Superior temporal gyrus (tissue), 1 donor: ENCODE measurements around the gene KLB.
"Not testable (repeated sequence)": the region's sequence is repeated elsewhere in the genome, so short reads cannot be mapped to it uniquely, and the experiment has no call there.

Experiments
- DNase-seq: peaks from one replicate; pipeline ENCODE4 v3.0.0-alpha.2; 2016; ENCODE audit errors: extremely low spot score

Gene KLB

DNA sequence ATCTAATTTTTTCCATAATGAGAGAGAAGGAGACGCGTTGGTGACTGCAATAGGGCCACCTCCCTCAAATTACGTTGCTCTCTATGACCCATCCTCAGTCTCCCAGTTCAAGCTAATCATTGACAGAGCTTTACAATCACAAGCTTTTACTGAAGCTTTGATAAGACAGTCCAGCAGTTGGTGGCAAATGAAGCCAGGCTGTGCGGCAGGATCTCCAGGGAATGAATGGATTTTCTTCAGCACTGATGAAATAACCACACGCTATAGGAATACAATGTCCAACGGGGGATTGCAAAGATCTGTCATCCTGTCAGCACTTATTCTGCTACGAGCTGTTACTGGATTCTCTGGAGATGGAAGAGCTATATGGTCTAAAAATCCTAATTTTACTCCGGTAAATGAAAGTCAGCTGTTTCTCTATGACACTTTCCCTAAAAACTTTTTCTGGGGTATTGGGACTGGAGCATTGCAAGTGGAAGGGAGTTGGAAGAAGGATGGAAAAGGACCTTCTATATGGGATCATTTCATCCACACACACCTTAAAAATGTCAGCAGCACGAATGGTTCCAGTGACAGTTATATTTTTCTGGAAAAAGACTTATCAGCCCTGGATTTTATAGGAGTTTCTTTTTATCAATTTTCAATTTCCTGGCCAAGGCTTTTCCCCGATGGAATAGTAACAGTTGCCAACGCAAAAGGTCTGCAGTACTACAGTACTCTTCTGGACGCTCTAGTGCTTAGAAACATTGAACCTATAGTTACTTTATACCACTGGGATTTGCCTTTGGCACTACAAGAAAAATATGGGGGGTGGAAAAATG, at the start of gene KLB:
KLB (plus strand) TSS at position 168 of the 821 bp plus-strand sequence; CDS start at position 188, 20 bp downstream.
- DNase-seq: no peak

GRCh38 chr4:39357002-39357401, 49.7 kb upstream of the KLB start:
- DNase-seq: no peak

DNA sequence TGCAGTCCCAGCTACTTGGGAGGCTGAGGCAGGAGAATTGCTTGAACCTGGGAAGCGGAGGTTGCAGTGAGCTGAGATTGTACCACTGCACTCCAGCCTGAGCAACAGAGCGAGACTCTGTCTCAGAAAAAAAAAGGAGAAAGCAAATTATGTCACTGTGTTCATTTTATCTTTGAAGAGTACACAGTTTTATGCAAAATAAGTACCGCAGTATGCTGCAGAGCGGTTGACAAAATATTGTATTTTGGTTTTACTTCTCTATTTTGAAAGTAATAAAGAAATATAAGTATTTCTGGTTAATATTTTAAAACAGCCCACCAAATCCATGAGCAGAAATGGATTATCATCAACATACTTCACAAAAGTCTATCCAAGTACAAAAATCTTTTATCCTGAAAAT, 46.1 kb upstream of the KLB start:
- DNase-seq: not testable (repeated sequence)

- DNase-seq: no peak
These were observed 43.9 kb upstream of the KLB start for GRCh38 chr4:39362827-39363226.

DNA sequence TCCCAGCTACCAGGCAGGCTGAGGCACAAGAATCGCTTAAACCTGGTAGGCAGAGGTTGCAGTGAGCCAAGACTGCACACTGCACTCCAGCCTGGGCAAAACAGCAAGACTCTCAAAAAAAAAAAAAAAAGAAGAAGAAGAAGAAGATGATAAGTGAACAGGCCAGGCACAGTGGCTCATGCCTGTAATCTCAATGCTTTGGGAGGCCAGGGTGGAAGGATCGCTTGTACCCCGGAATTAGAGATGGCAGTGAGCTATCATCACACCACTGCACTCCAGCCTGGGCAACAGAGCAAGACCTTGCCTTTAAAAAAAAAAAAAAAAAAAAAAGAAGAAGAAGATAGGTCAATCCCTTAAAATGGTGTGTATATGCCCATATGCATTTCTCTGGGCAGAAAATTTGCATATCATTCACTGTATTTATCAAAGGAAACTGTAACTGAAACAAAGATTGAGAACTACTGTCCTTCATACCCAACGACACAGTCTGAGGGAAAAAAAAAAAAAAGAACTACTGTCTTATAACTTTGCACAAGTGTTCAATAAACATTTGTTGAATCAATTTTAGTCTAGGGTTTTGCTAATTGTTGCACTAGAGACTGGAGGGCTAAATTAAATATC, 42.8 kb upstream of the KLB start:
- DNase-seq: no peak

DNA sequence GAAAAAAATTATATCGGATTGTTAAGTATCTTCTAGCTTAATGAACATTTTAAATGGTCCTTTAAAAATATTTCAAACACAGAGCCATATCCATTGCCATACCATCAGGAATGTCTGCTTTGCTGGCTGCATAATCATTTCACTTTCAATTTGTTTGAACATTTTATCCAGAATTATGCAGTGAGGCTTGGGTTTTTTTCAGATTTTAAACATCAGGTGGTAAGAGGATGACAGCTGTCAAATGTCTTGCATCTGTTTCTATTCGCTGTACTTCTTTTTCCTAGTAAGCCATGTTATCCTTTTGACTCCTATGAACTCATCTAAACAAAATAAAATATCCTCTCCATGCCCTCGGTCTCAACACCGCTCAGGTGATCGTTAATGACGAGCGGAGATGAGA, 41.4 kb upstream of the KLB start:
- DNase-seq: no peak

DNA sequence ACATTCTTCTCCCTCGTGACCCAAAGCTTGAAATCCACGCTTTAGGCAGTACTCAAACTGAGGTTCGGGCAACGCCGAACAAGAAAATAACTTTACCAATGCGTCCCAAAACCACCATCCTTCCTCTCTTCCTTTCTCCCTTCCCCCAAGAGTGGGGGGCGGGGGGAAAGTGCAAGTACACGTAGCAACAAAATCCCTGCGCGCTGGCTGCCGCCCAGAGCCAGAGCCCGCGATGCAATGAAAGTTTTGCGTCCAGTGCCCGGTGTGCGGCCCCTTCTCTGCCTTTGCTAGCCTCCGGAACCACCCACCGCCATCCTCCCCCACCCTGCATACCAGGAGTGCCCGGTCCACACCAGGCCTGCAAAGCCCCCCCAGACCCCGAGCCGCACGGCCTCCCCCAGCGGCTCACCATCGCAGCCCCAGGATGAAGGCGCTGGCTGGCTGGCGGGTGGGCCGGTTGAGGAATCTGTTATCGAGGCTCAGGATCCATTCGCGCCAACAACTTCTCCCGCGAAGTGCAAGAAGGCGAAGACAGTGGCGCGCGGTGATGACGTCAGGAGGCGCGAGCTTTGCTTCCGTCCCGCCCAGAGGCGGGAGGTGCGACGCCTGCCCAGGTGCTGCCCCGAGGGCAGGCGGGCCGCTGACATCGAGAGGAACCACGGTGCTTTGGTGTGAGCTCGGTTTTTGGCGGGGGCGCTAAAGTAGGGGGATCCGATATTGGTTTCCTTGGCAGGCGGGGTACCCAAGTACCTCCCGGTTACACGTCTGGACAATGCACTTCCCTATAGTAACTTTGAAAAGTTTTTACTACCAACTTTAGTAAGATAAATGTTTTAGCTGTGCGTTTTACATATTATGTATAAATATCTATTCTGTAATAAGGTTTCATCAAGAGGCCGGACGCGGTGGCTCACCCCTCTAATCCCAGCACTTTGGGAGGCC, 40.6 kb upstream of the KLB start, which contains the start of gene RFC1:
RFC1 (minus strand) TSS at position 533 of the 942 bp plus-strand sequence; CDS start at position 412, 121 bp downstream.
- DNase-seq: peak; percentile 91

GRCh38 chr4:39367166-39367565, 39.6 kb upstream of the KLB start:
- DNase-seq: no peak

- no peak for DNase-seq
These were observed 37.4 kb upstream of the KLB start for GRCh38 chr4:39369301-39369700.

- not testable (repeated sequence) for DNase-seq
These were observed 35.5 kb upstream of the KLB start for GRCh38 chr4:39371209-39371608.

DNA sequence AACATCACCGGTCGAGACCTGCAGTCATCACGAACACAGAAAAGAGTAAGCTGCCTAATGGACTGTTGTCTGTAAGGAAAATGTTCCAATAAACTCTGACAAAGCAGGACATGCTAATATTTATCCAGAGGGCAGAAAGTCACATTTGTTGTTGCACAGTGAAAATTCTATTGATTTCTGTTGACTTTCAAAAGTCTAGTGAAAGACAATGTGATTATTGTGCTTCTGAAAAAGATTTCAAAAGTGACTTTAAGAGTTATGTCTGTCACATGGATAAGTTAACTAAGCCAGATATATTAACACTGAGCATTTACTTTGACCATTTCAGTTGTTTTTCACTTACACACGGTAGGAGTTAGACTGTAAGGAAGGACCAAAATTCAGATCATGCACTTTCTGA, 31.3 kb upstream of the KLB start:
- DNase-seq: no peak

GRCh38 chr4:39383690-39384089, 23.0 kb upstream of the KLB start:
- no peak for DNase-seq

DNA sequence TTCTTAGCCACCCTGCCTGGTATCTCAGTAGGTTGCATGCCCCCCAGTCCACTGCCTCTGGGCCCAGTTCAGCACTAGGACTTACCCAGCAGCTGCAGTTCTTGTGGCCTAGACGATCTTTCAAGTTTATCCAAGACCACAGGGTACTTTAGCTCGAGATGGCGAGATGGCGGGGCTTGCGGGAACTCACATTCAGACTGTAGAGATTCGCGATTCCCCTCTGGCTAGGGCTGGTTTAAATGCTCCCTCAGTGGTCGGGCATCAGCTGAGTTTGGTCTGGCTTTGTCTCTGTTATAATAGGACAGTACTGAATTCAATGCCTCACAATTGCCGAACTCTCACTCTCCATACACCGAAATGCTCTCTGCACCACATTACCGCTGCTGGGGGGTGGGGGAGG, 22.2 kb upstream of the KLB start:
- no peak for DNase-seq

DNA sequence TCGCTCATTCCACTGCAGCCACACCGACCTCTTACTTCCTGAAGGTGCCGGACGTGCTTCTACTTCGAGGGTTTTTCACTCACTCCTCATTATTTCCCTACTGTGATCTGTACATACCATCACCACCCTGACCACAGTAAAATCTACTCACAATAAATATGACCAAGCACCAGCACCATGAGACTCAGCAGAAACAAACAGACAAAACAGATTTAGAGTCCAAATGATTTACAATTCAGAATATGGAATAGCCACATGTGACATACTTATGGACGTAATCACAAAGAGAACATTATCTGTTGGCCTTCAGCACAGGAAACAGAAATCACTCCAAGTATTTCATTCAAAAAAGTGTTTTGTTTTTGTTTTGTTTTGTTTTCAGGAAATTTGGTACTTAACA, 16.1 kb upstream of the KLB start:
- DNase-seq: no peak

- no peak for DNase-seq
These were observed 12.0 kb upstream of the KLB start for GRCh38 chr4:39394706-39395105.

GRCh38 chr4:39401640-39402039, 5.1 kb upstream of the KLB start:
- not testable (repeated sequence) for DNase-seq

- DNase-seq: no peak
These were observed 805 bp downstream of the KLB start for GRCh38 chr4:39407584-39407885.

- no peak for DNase-seq
These were observed 3.7 kb downstream of the KLB start for GRCh38 chr4:39410415-39410814.

DNA sequence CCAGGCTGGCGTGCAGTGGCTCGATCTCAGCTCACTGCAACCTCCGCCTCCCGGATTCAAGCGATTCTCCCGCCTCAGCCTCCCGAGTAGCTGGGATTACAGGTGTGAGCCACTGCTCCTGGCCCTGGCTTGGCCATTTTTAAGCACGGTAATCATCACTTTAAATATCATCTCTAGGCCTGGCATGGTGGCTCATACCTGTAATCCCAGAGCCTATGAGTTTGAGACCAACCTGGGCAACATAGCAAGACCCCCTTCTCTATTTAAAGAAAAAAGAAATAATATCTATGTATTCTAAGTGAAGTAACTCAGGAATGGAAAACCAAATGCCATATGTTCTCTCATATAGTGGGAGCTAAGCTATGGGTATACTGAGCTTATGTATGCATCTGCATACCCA, 4.8 kb downstream of the KLB start:
- not testable (repeated sequence) for DNase-seq

DNA sequence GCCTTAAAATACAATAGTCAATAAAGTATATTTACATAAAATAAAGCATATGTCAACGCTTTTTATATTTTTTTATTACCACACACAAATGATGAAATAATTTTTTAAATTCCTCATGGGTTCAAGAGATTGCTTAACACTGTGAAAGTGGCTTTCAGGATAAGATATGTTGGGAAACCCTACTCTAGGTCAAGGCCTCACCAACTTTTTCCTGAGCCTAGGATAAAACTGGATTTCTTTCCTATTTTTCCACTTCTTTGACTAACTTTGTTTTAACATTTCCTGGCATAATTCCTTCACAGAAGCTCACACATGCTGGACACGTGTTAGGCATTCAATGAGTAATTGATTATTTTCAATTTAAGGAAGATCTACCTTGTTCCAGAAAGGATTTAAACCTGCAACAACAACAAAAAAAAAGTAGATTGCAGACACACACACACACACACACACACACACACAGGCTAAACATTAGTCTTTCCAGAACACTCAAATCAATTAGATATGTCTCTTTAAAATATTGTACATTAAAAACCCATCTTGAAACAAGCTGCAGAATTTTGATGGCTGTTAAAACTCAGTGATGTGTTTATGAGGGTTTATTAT, 9.1 kb downstream of the KLB start:
- no peak for DNase-seq

DNA sequence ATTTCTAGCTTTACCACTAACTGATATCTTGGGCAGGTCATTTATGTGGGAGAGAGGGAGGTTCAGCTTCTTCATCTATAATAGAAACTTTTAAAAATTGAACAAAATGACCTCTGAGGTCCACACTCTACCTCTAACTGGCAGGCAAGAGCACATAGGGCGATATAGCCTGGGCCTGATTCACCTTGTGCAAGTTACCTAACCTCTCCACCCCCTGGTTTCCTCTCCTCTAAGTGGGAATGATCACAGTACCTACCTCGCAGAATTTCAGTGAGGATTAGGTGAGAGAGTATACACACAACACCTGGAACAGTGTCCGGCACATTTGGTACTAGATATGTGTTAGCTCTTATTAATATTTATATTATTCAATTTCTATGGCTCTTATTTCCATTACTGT, 15.5 kb downstream of the KLB start:
- no peak for DNase-seq

- DNase-seq: not testable (repeated sequence)
These were observed 18.6 kb downstream of the KLB start for GRCh38 chr4:39425297-39425696.
